Stimulated activated CD4-positive, alpha-beta T cell treated with anti-CD3 and anti-CD28 coated beads, Interleukin-12 subunit alpha, Interleukin-12 subunit beta, amount 100 ng/mL, for 24 hours (primary cell): ENCODE measurements around the gene MYH10.

ENCODE experiments used
- DNase-seq, 2 experiments: peaks; one replicate each; pipeline ENCODE4 v3.0.0-alpha.2; 2020; ENCODE audit warnings: low read depth in 2 of 2

MYH10 gene

DNA sequence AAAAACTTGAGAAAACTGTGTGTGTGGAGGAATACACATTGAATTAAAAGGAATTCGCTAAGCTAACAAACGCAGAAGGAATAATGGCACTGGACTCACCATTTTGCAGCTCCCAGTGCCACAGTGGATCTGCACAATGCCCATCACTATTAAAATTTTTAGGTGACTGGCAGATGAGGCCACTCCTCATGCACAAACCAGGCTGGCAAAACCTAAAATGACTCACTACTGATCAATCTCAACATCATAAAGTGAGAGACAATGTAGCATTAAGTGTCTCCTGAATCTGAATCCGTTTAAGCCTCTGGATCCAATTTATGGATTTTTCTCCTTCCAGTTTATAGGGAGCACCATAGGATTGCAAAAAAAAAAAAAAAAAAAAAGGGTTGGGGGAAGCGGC lies 20.6 kb downstream of the MYH10 start:
- DNase-seq, result no peak

- no peak for DNase-seq
Observed at GRCh38 chr17:8608001-8608400, 22.5 kb downstream of the MYH10 start.

GRCh38 chr17:8606401-8606800 lies 24.1 kb downstream of the MYH10 start:
- DNase-seq, result no peak

- DNase-seq, result no peak
Observed at GRCh38 chr17:8602679-8603078, 27.8 kb downstream of the MYH10 start.

DNA sequence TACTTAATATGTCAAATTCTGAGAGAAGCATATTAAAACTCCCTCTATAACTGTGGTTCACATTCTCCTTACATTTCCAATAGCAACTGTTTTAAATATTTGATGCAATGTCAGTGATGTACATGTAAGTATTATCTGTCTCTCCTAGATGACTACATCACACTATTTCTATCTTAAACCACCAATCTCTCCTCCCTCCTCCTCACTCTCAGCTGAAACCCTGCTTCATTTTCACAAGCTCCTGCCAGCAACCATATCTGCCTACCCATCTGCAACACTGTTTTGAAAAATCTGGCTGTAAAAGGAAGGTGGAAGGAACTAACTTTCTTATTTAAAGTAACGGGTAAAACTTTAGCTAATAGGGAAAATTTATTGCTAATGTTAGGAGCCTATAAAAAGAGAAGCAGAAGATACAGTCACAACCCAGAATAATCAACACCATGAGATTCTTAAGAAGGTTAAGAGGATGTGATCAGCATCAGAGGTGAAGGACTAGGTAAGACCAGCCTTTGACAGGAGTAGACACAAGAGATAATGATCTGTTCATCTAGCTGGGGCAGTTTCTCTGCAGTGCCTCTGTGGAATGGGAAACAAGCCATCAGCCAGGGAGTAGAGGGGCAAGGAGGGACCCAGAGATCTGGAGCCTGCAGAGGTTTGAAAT lies 31.0 kb downstream of the MYH10 start:
- DNase-seq, result no peak

GRCh38 chr17:8598913-8599312 lies 31.6 kb downstream of the MYH10 start:
- DNase-seq, result no peak

- no peak for DNase-seq
Observed at GRCh38 chr17:8593830-8594229, 36.7 kb downstream of the MYH10 start.

DNA sequence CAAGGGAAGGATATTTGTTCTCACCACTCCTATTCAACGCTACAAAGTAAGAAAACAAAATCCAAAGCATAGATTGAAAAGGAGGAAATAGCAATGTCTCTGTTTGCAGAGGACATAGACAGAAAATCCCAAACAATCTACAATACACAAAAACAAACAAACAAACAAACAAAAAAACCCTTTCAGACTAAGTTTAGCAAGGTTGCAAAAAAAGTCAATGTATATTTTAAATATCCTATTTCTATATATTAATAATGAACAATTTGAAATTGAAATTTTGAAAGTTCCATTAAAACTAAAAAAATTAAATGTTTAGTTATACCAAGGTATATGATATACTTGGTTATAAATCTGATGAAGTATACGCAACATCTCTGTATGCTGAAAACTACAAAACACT lies 37.2 kb downstream of the MYH10 start:
- no peak for DNase-seq

GRCh38 chr17:8588877-8589554 lies 41.5 kb downstream of the MYH10 start:
- no peak for DNase-seq

GRCh38 chr17:8586766-8587165 lies 43.8 kb downstream of the MYH10 start:
- no peak for DNase-seq

GRCh38 chr17:8585911-8586310 lies 44.6 kb downstream of the MYH10 start:
- DNase-seq, result no peak

GRCh38 chr17:8583954-8584353 lies 46.6 kb downstream of the MYH10 start:
- no peak for DNase-seq

DNA sequence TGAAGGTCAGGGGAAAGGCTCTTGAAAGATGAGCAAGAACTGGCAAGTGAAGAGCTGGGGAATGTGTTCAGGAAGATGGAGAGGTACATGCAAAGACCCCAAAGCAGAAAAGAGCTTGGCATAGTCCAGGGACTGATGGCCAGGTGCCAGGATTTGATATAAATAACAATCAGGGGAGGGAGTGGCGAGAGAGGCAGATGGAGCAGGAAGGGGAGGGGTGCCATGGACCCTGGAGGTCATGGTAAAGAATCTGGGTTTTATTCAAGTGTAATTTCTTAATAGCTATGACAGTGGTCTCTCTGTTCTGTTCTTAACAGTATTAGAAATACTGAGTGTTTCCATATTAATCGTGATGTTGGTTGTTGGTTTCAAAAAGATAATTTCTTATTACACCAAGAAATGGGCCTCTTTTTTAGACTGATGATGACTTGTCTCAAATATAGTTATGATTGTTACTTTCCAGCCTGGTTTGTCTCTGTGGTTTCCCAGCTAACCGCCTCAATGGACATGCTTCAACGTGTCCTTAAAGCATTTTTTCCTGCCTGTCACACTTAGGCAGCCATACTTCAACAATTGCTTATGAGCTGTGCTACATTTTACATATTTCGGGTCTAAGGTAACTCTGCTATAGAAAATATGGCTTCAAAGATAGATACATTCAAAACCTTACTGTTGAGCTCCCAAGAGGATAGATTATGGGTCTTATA lies 49.4 kb downstream of the MYH10 start:
- no peak for DNase-seq

DNA sequence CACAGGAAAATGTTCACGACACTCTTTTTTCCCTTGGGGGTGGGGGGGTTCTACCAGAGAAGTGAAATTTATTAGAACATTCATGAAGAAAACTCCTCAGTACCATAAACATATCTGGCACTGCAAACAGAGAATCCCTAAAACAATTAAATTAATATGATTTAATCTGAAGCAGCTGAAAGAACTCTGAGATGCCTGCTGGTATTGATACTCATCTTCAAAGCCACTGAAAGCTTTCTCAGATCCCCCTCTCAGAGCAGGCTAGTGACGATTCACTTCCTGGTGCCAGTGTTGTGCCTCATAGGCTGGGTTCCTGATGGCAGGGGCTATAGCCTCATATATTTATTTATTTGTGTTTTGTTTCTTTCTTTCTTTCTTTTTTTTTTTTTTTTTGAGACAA lies 52.7 kb downstream of the MYH10 start:
- no peak for DNase-seq

DNA sequence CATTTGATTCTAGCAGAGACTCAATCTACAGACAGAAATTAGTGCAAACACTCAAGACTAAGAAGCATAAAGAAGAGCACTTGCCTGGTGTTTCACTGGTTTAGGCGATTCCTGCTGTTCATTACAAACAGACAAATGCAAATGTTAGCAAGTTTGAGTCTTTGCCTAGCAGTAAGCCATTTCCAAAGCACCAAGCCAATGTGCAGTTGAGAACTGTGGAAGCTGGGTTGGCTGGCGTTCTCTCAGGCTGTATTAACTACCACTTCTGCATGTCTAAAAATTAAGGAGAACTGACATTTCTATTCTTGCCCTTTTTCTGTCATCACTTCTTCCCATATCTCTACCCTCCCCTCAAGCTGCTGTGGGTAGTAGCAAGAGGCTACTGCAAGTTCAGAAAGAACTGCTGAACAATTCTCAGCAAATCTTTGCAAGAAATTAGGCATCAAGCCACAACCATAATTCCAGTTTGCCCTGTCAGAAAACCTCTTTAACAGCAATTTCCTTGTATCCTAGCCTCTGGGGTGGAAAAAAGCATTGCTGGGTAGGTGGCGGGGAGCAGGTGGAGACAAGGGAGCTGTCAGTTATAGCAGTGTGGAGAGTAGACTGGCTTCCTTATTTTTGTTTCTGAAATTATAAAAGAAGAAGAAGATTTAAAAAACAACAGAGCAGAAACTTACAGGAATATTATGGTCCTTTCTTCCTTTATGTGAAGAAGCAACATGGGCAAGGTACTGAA lies 53.8 kb downstream of the MYH10 start:
- no peak for DNase-seq

- DNase-seq, result no peak
Observed at GRCh38 chr17:8574687-8575086, 55.8 kb downstream of the MYH10 start.

DNA sequence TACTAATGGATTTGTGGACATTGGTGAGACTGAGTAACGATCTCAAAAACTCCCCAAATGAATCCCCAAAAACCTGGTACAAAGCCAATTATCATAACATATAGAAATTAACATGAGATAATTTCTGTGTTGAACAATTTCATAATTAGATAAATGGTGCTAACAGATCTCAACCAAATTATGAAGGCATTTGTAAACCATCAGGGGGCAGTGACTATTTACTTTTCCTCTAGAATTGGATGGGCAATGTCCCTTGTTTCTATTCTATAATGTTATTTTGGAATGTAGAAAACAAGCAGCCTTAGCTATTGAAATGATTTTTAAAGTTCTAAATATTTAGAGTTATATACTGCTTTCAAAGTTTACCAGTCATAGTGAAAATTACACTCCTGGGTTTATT lies 57.8 kb downstream of the MYH10 start:
- DNase-seq, result no peak

DNA sequence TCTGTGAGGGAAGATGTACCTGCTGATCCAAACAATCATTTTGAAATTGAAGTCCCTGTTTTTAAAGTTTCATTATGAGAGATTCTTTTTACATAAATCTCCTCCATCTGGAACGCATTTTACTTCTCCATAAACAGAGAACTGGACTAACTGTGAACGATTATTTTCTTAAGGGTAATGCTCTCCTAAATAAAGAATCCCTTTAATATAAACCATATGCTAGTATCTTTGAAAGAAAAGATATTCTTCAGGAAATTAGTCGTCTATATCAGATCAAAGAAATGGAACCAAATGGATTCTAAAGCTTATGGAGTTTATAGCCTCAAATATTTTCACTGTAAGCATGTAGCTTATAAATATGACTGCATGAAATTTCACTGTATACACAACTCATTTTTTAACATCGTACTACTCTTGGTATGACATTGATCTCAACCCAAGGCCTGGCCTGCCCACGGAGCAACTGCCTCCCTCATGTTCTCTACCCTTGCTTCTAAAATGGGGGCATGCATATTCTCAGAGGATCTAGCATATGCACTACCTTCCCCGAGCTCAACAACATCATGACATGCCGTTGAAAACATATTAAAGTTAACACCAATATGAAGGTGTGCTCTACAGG lies 66.4 kb downstream of the MYH10 start:
- DNase-seq, result no peak

DNA sequence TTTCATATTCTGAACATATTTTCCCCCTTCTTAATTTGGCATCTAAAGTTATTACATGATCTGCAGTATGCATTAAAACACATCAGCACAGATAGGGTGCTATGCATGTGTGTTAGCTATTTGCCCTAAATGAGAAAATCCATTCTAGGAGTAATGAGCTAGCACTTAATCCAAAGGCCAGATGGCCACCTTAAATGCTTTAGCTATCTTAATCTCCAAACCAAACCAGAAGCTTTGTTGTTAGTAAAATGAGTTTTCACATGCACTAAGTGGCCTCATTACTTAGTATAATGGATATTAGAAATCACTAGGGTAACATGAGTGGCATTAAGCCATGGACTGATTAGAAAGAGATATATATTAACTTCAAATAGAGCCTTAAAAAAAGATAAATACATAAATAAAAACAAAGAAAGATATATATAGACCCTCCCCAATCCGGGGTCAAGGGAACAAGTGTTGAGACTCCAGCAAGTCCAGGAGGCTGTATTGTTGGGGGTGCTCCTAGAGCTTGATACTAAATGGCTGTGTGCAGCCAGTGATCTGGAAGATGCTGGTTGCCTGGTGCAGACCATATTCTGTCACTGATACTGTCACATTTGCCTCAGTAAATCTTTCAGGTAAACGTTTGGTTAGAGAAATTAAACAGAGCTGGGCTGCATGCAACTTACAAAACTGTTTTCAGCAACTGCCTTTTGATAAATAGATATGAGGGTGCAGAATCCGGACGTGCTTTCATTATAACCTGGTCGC lies 67.3 kb downstream of the MYH10 start:
- no peak for DNase-seq

DNA sequence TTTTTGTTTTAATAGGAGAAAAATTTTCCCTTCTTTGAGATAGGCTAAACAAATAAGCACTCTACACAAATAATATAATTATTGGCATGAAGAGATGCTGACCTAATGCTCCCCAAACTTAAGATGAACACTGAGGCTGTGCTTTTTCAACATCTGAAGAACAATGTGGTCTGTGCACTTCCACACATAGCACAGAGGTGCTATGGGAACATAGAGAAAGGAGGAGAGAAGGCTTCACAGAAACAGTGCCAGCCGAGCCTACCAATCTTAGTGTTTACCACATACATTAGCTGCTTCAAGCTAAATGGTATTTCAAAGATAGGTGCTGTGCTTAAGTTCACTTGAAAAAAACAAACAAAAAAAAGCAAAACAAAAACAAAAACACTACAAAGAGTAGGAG lies 72.4 kb downstream of the MYH10 start:
- no peak for DNase-seq

- DNase-seq, result no peak
Observed at GRCh38 chr17:8557176-8557806, 73.2 kb downstream of the MYH10 start.
